ENCODE measurements around the gene SETD1B. TPM values are rescaled to one million over a fixed set of nuclear protein-coding genes. Genes with fewer than 3 reads are reported as not detected.

SETD1B gene
- total RNA-seq, 5 donors from 2014 or later (not counting 1 experiment from before 2014, with no cell fraction given): 87.7 to 106 (median 96.0) TPM

- H3K9me3 Mint-ChIP-seq: no peaks in the 10 kb centered on the region
- H3K27me3 Mint-ChIP-seq: no peaks in the 10 kb centered on the region
- ATAC-seq (replicated peaks in 1 of 4) (no peak), DNase-seq (no peak)
- no peaks in the 10 kb centered on the region for H3K9me3 ChIP-seq
- H3K27ac ChIP-seq (ENCODE audit: low read length): no peak overlapping the region
- no peaks in the 10 kb centered on the region for H3K36me3 Mint-ChIP-seq
- no peak overlapping the region for H3K4me3 ChIP-seq (ENCODE audit: control insufficient read depth in 1 of 2, extremely low read depth in 1 of 2, low read length in 1 of 2)
- H3K4me1 ChIP-seq (ENCODE audit: control insufficient read depth in 1 of 2, extremely low read depth in 1 of 2, insufficient read depth in 2 of 2, low read length in 2 of 2): peaks cover 6 to 17% of the 10 kb centered on the region in 2 experiments
- no peak overlapping the region for H3K4me3 Mint-ChIP-seq
- 86% methylated on average over 1 of the region's 4 CpGs for WGBS (ENCODE audit: insufficient coverage)
- H3K36me3 ChIP-seq (ENCODE audit: control insufficient read depth in 2 of 2, extremely low read depth in 1 of 2, insufficient read depth in 1 of 2, low read length in 1 of 2): no peaks in the 10 kb centered on the region
- H3K27me3 ChIP-seq (replicated peaks in 1 of 2; ENCODE audit: control insufficient read depth in 2 of 2, extremely low read depth in 1 of 2, insufficient read depth in 2 of 2, low read length in 1 of 2): no peaks in the 10 kb centered on the region
- peaks cover 12 to 18% (median 14%) of the 10 kb centered on the region in 3 donors for H3K4me1 Mint-ChIP-seq
- CTCF ChIA-PET: interaction anchor here (0.6 to 1.0 kb wide), 5 partner anchors 32 to 1126 kb away, joined by 3 to 4 read pairs (median 3); no protein-coding TSS in a partner anchor
- POLR2A ChIA-PET: interaction anchor here in 1 of 2 donors (0.5 to 0.7 kb wide), 2 partner anchors 39 to 79 kb away, joined by 3 to 13 read pairs; no protein-coding TSS in a partner anchor
- H3K27ac Mint-ChIP-seq: peak overlapping the region in 1 of 2 donors; percentile 34
Measured at GRCh38 chr12:121837680-121838079, 33.9 kb downstream of the SETD1B start.

- DNase-seq (no peak), ATAC-seq (replicated peaks in 1 of 4) (no peak)
- H3K27me3 ChIP-seq (replicated peaks in 1 of 2; ENCODE audit: control insufficient read depth in 2 of 2, extremely low read depth in 1 of 2, insufficient read depth in 2 of 2, low read length in 1 of 2): no peaks in the 10 kb centered on the region
- Mint-ChIP-seq H3K36me3 (no peaks in the 10 kb centered on the region), H3K27ac (no peak overlapping the region), H3K27me3 (no peaks in the 10 kb centered on the region), H3K9me3 (no peaks in the 10 kb centered on the region), H3K4me3 (peak overlapping the region in 1 of 3 donors; percentile 95), H3K4me1 (peaks cover 12 to 18% (median 14%) of the 10 kb centered on the region in 3 donors)
- POLR2A ChIA-PET: interaction anchor here in 1 of 2 donors (0.5 to 0.7 kb wide), 3 partner anchors 40 to 170 kb away, joined by 3 to 13 read pairs (median 7); no protein-coding TSS in a partner anchor
- CTCF ChIA-PET: interaction anchor here (0.6 to 1.1 kb wide), 5 partner anchors 11 to 1126 kb away, joined by 3 to 4 read pairs (median 3); no protein-coding TSS in a partner anchor
- no peak overlapping the region for H3K27ac ChIP-seq (ENCODE audit: low read length)
- 95% methylated on average over 3 of the region's 5 CpGs for WGBS (ENCODE audit: insufficient coverage)
- H3K4me1 ChIP-seq (ENCODE audit: control insufficient read depth in 1 of 2, extremely low read depth in 1 of 2, insufficient read depth in 2 of 2, low read length in 2 of 2): peaks cover 6 to 17% of the 10 kb centered on the region in 2 experiments
- no peaks in the 10 kb centered on the region for H3K9me3 ChIP-seq
- H3K4me3 ChIP-seq (ENCODE audit: control insufficient read depth in 1 of 2, extremely low read depth in 1 of 2, low read length in 1 of 2): no peak overlapping the region
- H3K36me3 ChIP-seq (ENCODE audit: control insufficient read depth in 2 of 2, extremely low read depth in 1 of 2, insufficient read depth in 1 of 2, low read length in 1 of 2): no peaks in the 10 kb centered on the region
Measured at GRCh38 chr12:121838126-121838525, 34.3 kb downstream of the SETD1B start.

- no peaks in the 10 kb centered on the region for H3K36me3 Mint-ChIP-seq
- Histone ChIP-seq H3K4me1 (ENCODE audit: control insufficient read depth in 1 of 2, extremely low read depth in 1 of 2, insufficient read depth in 2 of 2, low read length in 2 of 2) (peaks cover 6 to 17% of the 10 kb centered on the region in 2 experiments), H3K36me3 (ENCODE audit: control insufficient read depth in 2 of 2, extremely low read depth in 1 of 2, insufficient read depth in 1 of 2, low read length in 1 of 2) (no peaks in the 10 kb centered on the region), H3K27ac (ENCODE audit: low read length) (peak overlapping the region; percentile 49), H3K4me3 (ENCODE audit: control insufficient read depth in 1 of 2, extremely low read depth in 1 of 2, low read length in 1 of 2) (peak overlapping the region; percentile 65 to 97), H3K27me3 (replicated peaks in 1 of 2; ENCODE audit: control insufficient read depth in 2 of 2, extremely low read depth in 1 of 2, insufficient read depth in 2 of 2, low read length in 1 of 2) (no peaks in the 10 kb centered on the region), H3K9me3 (no peaks in the 10 kb centered on the region)
- ATAC-seq (replicated peaks in 1 of 4) (peak; percentile 94 to 99 (median 98)), DNase-seq (peak; percentile 97 to 100 (median 99))
- no peaks in the 10 kb centered on the region for H3K9me3 Mint-ChIP-seq
- 6% methylated on average over 47 of the region's 53 CpGs for WGBS (ENCODE audit: insufficient coverage)
- no peaks in the 10 kb centered on the region for H3K27me3 Mint-ChIP-seq
- H3K4me3 Mint-ChIP-seq: peak overlapping the region; percentile 95 to 98 (median 97)
- POLR2A ChIA-PET: interaction anchor here in 1 of 2 donors (0.6 kb wide), 1 partner anchor 1850 kb away, joined by 6 read pairs; no protein-coding TSS in a partner anchor
- peaks cover 12 to 18% (median 14%) of the 10 kb centered on the region in 3 donors for H3K4me1 Mint-ChIP-seq
- CTCF ChIA-PET: interaction anchor here in 1 of 2 donors (0.6 to 1.1 kb wide), 2 partner anchors 12 to 1391 kb away, joined by 3 to 4 read pairs; no protein-coding TSS in a partner anchor
- H3K27ac Mint-ChIP-seq: peak overlapping the region; percentile 91
Measured at GRCh38 chr12:121839106-121839992, 35.5 kb downstream of the SETD1B start.

GRCh38 chr12:121839993-121840761, 36.4 kb downstream of the SETD1B start:
- H3K9me3 Mint-ChIP-seq: no peaks in the 10 kb centered on the region
- ATAC-seq (replicated peaks in 1 of 4): no peak
- H3K9me3 ChIP-seq: no peaks in the 10 kb centered on the region
- H3K4me1 ChIP-seq (ENCODE audit: control insufficient read depth in 1 of 2, extremely low read depth in 1 of 2, insufficient read depth in 2 of 2, low read length in 2 of 2): peaks cover 6 to 17% of the 10 kb centered on the region in 2 experiments
- ChIA-PET POLR2A (interaction anchor here in 1 of 2 donors (0.5 kb wide), 1 partner anchor 156 kb away, joined by 6 read pairs; no protein-coding TSS in a partner anchor), CTCF (interaction anchor here in 1 of 2 donors (0.6 kb wide), 1 partner anchor 18 kb away, joined by 3 read pairs; no protein-coding TSS in a partner anchor)
- H3K27ac ChIP-seq (ENCODE audit: low read length): peak overlapping the region; percentile 49
- peaks cover 12 to 18% (median 14%) of the 10 kb centered on the region in 3 donors for H3K4me1 Mint-ChIP-seq
- no peaks in the 10 kb centered on the region for H3K27me3 ChIP-seq (replicated peaks in 1 of 2; ENCODE audit: control insufficient read depth in 2 of 2, extremely low read depth in 1 of 2, insufficient read depth in 2 of 2, low read length in 1 of 2)
- H3K27me3 Mint-ChIP-seq: no peaks in the 10 kb centered on the region
- 77% methylated on average over 23 of the region's 24 CpGs for WGBS (ENCODE audit: insufficient coverage)
- H3K4me3 Mint-ChIP-seq: peak overlapping the region; percentile 95 to 98 (median 97)
- H3K4me3 ChIP-seq (ENCODE audit: control insufficient read depth in 1 of 2, extremely low read depth in 1 of 2, low read length in 1 of 2): peak overlapping the region; percentile 65 to 97
- H3K36me3 ChIP-seq (ENCODE audit: control insufficient read depth in 2 of 2, extremely low read depth in 1 of 2, insufficient read depth in 1 of 2, low read length in 1 of 2): no peaks in the 10 kb centered on the region
- no peaks in the 10 kb centered on the region for H3K36me3 Mint-ChIP-seq
- peak overlapping the region; percentile 91 for H3K27ac Mint-ChIP-seq
- no peak for DNase-seq

GRCh38 chr12:121843236-121843982, 39.6 kb downstream of the SETD1B start:
- ChIA-PET CTCF (interaction anchor here in 1 of 2 donors (0.7 kb wide), 2 partner anchors 364 to 1261 kb away, joined by 3 to 6 read pairs; no protein-coding TSS in a partner anchor), POLR2A (interaction anchor here (0.6 to 0.7 kb wide), 3 partner anchors 13 to 824 kb away, joined by 3 to 7 read pairs (median 6); no protein-coding TSS in a partner anchor)
- peaks cover 6 to 17% of the 10 kb centered on the region in 2 experiments for H3K4me1 ChIP-seq (ENCODE audit: control insufficient read depth in 1 of 2, extremely low read depth in 1 of 2, insufficient read depth in 2 of 2, low read length in 2 of 2)
- DNase-seq: no peak
- no peaks in the 10 kb centered on the region for H3K27me3 ChIP-seq (replicated peaks in 1 of 2; ENCODE audit: control insufficient read depth in 2 of 2, extremely low read depth in 1 of 2, insufficient read depth in 2 of 2, low read length in 1 of 2)
- no peaks in the 10 kb centered on the region for H3K9me3 ChIP-seq
- no peaks in the 10 kb centered on the region for H3K36me3 Mint-ChIP-seq
- 97% methylated on average over 11 of the region's 13 CpGs for WGBS (ENCODE audit: insufficient coverage)
- H3K4me3 ChIP-seq (ENCODE audit: control insufficient read depth in 1 of 2, extremely low read depth in 1 of 2, low read length in 1 of 2): no peak overlapping the region
- no peak overlapping the region for H3K27ac ChIP-seq (ENCODE audit: low read length)
- H3K27me3 Mint-ChIP-seq: no peaks in the 10 kb centered on the region
- no peak for ATAC-seq (replicated peaks in 1 of 4)
- H3K36me3 ChIP-seq (ENCODE audit: control insufficient read depth in 2 of 2, extremely low read depth in 1 of 2, insufficient read depth in 1 of 2, low read length in 1 of 2): no peaks in the 10 kb centered on the region
- H3K9me3 Mint-ChIP-seq: no peaks in the 10 kb centered on the region
- H3K4me3 Mint-ChIP-seq: no peak overlapping the region
- H3K4me1 Mint-ChIP-seq: peaks cover 12 to 18% (median 14%) of the 10 kb centered on the region in 3 donors
- H3K27ac Mint-ChIP-seq: no peak overlapping the region

All from T-cell (primary cell).